HG02588 (cell line): ENCODE data around the gene KRTAP10-9.
"Not testable (repeated sequence)": the region's sequence is repeated elsewhere in the genome, so short reads cannot be mapped to it uniquely, and the experiment has no call there.

ENCODE experiments used
- ATAC-seq: cut with Tn5 transposase; IDR thresholded peaks from one replicate; pipeline ENCODE4 v1.9.1; 2021; ENCODE audit warnings: mild to moderate bottlenecking, moderate library complexity; ENCODE audit not compliant: unreplicated experiment

The KRTAP10-9 gene

GRCh38 chr21:44614961-44615391 lies 11.9 kb upstream of the KRTAP10-9 start:
- ATAC-seq: no peak

- ATAC-seq: no peak
Observed at GRCh38 chr21:44615466-44615865, 11.4 kb upstream of the KRTAP10-9 start.

- ATAC-seq: no peak
Observed at GRCh38 chr21:44615911-44616590, 10.8 kb upstream of the KRTAP10-9 start.

DNA sequence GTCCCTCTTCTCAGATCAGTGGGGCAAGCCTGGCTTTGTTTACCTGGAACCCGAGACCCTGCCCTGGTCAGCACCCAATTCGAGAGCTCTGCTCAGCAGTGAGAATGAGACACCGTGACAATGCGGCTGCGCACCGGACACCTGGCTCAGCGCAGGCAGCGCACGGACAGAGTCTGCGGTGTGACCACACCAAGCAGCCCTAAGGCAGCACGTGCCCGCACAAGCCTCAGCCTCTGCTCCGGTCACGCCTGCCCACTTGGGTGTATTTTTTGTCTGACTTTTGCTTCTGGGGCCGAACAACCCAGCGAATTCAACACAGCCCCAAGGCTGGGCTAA lies 10.3 kb upstream of the KRTAP10-9 start:
- ATAC-seq: no peak

GRCh38 chr21:44617071-44617501 lies 9.8 kb upstream of the KRTAP10-9 start:
- no peak for ATAC-seq

- no peak for ATAC-seq
Observed at GRCh38 chr21:44618504-44618903, 8.4 kb upstream of the KRTAP10-9 start.

DNA sequence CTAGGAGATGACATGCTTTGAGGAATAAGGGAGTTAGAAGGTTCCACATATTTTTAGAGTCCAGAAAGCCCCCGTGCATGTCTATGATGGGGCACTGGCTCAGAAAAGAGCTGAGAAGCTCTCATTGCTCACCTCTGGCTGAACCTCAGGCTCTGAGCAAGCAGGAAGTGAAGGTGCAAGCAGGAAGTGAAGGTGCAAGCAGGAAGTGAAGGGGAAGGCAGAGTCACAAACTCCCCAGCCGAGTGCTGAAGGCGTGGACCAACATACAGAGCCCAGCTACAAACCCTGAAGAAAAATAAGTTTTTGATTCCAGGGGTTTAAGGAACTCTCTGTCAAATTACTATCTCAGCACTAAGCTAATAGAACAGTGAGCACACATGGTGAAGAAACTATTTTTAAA lies 8.0 kb upstream of the KRTAP10-9 start:
- ATAC-seq: no peak

DNA sequence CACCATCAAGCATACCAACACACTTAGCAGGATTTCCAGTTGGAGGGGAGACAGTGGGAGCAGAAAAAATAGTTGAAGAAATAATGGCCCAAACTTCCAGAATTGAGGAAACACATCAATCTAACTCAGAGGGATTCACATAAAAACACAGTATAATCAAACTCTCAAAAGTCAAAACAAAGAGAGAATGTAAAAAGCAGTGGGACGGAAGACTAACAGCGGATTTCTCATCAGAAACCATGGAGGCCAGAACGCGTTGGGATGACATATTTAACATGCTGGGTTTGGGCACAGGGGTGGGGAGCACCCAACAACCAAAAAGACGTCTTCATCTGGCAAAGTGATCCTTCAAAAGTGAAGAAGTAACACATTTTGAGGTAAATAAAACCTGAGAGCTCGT lies 7.0 kb upstream of the KRTAP10-9 start:
- no peak for ATAC-seq

DNA sequence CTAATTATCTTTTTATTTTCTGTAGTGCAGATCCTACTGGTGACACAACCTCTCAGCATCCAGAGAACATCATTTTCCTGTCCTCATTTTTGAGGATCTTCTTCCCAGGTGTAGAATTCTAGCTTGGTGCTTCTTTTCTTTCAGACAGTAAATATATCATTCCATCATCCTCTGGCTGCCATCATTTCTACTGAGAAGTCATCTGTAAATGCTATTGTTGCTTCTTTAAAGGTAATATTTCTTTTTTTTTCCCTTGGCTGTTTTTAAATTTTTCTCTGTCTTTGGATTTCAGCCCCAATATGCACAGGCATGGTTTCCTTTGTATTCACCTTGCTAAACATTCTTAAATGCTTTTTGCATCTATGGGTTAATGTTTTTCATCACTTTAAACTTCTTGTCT lies 3.3 kb upstream of the KRTAP10-9 start:
- ATAC-seq: no peak

DNA sequence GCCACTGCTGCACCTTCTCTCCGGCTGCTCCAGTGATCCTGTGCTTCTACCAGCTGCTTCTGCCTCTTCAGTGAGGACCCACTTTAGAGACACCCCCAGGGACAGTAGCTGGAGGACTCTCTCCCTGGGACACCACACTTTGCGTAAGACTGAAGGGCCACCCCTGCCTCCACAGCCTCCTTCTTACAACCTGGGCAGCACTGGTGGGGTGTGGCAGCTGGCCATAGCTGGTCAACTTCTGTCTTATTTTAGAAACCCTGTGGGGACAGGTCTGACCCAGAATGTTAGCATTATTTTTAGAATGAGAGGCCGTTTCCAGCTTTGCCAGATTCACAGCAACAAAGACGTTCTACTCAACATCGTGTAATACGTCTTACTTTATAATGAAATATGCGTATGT lies 1.1 kb upstream of the KRTAP10-9 start:
- ATAC-seq: no peak

DNA sequence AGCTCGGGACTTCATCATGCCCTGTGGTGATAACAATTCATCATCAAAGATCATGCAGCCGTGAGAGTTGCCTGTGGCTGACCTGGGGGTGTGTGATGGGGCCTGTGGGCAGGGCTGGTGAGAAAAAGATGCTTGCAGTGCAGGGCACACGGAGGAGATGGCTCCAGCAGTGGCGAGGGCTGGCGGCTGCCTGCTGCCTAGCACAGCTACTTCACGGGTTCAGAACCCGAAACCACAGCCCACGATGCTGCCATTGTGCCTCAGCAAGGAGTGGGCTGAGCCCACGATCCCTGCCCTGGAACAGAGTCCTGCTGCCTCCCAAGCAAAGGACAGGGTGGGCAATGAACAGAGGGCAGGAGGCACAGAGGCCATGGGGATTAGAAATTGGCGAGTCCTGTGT lies 631 bp upstream of the KRTAP10-9 start:
- no peak for ATAC-seq

DNA sequence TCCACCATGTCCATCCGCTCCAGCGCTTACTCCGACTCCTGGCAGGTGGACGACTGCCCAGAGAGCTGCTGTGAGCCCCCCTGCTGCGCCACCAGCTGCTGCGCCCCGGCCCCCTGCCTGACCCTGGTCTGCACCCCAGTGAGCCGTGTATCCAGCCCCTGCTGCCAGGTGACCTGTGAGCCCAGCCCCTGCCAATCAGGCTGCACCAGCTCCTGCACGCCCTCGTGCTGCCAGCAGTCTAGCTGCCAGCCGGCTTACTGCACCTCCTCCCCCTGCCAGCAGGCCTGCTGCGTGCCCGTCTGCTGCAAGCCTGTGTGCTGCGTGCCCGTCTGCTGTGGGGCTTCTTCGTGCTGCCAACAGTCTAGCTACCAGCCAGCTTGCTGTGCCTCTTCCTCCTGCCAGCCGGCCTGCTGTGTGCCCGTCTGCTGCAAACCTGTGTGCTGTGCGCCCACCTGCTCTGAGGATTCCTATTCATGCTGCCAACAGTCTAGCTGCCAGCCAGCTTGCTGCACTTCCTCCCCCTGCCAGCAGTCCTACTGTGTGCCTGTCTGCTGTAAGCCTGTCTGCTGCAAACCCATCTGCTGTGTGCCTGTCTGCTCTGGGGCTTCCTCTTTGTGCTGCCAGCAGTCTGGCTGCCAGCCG lies 409 bp downstream of the KRTAP10-9 start:
- ATAC-seq: not testable (repeated sequence)

DNA sequence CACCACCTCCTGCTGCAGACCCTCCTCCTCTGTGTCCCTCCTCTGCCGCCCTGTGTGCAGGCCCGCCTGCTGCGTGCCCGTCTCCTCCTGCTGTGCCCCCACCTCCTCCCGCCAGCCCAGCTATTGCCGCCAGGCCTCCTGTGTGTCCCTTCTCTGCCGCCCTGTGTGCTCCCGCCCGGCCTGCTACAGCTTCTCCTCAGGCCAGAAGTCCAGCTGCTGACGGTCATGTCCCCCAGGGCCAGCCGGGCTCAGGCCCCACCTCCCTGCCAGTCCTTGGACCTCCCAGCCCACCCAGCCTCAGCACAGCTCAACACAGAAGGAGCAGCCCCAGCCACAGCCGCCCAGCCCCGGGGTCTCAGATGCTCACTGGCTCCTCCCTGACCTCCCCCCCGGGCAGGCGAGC lies 939 bp downstream of the KRTAP10-9 start:
- not testable (repeated sequence) for ATAC-seq

DNA sequence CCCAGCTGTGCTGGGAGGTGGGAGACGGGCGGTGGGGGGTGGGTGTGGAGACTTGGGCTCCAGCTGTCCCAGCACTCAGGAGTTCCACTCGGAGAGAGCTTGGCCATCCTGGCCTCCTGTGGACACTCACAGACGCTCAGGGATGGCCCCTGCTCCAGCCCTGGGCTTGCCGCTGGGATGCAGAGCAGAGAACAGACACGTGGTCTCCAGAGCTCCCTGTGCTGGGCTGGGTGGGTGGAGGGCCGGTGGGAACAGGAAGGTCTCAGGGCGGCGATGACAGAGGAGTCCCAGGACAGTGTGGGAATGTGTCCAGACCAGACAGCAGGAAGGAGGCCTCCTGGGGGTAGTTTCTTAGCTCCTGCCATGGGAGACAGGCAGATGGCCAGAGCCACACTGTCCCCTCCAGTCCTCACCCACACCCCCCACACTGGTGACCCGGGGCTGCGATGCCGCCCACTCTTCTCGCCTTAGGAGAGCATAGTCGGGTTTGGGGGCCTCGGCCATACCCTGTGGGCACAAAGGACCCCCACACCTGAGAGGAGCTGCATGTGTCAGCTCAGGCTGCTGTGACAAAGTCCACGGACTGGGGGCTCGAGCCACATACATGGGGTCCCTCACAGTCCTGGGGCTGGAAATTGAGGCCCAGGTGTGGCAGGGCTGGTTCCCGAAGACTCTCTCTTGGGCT lies 2.0 kb downstream of the KRTAP10-9 start:
- no peak for ATAC-seq

DNA sequence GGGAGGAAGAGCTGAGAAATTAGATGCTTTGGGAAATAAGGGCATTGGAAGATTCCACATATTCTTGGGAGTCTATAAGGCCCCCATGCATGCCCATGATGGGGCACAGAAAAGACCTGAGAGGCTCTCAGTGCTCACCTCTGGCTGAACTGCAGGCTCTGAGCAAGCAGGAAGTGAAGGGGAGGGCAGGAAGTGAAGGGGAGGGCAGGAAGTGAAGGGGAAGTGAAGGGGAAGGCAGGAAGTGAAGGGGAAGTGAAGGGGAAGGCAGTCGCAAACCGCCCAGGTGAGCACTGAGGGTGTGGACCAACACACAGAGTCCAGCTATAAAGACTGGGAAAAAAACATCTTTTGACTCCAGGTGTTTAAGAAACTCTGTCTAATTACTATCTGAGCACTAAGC lies 3.5 kb downstream of the KRTAP10-9 start:
- no peak for ATAC-seq

DNA sequence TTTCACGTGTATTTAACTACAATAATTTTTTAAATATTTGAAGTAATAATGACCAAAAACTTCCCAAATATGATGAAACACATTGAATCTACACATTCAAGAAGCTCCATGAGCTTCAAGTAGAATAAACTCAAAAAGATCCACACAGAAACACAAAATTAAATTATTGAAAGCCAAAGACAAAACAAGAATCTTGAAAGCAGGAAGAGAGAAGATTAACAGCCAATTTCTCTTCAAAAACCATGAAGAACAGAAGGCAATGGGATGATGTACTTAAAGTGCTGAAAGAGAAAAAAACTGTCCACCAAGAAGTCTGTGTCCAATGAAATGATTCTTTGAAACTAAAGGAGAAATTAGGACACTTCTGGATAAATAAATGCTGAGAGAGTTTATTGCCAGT lies 5.2 kb downstream of the KRTAP10-9 start:
- no peak for ATAC-seq

GRCh38 chr21:44636209-44637017 lies 9.5 kb downstream of the KRTAP10-9 start:
- ATAC-seq: no peak

DNA sequence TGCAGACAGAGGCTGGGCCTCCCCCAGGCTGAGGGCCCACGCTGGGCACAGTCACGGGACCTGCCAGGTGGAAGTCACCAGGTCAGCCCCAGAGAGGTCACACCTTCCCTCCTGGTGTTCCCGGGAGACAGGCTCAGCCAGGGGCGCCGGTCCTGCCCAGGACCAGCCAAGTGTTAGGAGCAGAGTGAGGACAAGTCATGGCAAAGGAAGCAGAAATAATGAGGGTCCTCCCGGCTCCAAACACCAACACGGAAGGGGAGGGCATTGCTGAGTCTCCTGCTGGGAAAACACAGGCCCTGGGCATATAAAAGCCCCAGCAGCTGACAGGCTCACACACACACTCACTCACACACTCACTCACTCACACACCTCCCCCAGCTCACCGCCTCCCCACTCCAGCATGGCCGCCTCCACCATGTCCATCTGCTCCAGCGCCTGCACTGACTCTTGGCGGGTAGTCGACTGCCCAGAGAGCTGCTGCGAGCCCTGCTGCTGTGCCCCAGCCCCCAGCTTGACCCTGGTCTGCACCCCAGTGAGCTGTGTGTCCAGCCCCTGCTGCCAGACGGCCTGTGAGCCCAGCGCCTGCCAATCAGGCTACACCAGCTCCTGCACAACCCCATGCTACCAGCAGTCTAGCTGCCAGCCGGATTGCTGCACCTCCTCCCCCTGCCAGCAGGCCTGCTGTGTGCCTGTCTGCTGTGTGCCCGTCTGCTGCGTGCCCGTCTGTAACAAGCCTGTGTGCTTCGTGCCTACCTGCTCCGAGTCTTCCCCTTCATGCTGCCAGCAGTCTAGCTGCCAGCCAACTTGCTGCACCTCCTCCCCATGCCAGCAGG lies 10.3 kb downstream of the KRTAP10-9 start, which contains the start of gene KRTAP10-10:
TSS of gene KRTAP10-10 (plus strand) at position 339 of the 833 bp plus-strand sequence. CDS start at position 401, 62 bp downstream.
- no peak for ATAC-seq

- ATAC-seq: not testable (repeated sequence)
Observed at GRCh38 chr21:44637851-44638348, 11.0 kb downstream of the KRTAP10-9 start.
